ENCODE data around the gene POMT2.

DNA sequence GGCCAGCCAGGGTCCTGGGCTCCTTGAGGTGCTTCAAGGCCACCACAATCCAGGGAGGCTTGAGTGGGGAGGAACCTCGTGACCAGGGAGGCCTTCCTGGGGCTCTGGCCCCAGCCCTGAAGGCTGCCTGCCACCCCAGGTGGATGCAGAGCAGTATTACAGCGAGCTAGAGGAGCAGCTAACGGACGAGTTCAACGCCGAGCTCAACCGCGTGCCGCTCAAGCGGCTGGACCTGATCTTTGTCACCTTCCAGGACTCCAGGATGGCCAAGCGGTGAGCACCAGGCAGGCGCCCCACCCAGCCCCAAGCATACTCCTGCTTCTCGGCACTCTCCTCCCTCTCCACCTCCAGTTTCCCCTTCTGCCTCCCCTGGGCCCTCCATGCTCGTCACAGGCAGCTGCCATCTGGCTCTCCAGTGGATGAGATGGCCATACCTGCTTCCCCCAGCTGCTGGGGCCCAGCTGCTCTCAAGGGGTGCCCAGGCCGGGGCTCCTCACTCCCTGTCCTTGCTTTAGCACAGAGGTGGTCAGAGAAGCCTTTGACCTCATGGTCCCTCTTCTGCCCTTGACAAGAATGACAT is 80.3 kb downstream of the POMT2 start:
- TF ChIP-seq, protein P1, sequence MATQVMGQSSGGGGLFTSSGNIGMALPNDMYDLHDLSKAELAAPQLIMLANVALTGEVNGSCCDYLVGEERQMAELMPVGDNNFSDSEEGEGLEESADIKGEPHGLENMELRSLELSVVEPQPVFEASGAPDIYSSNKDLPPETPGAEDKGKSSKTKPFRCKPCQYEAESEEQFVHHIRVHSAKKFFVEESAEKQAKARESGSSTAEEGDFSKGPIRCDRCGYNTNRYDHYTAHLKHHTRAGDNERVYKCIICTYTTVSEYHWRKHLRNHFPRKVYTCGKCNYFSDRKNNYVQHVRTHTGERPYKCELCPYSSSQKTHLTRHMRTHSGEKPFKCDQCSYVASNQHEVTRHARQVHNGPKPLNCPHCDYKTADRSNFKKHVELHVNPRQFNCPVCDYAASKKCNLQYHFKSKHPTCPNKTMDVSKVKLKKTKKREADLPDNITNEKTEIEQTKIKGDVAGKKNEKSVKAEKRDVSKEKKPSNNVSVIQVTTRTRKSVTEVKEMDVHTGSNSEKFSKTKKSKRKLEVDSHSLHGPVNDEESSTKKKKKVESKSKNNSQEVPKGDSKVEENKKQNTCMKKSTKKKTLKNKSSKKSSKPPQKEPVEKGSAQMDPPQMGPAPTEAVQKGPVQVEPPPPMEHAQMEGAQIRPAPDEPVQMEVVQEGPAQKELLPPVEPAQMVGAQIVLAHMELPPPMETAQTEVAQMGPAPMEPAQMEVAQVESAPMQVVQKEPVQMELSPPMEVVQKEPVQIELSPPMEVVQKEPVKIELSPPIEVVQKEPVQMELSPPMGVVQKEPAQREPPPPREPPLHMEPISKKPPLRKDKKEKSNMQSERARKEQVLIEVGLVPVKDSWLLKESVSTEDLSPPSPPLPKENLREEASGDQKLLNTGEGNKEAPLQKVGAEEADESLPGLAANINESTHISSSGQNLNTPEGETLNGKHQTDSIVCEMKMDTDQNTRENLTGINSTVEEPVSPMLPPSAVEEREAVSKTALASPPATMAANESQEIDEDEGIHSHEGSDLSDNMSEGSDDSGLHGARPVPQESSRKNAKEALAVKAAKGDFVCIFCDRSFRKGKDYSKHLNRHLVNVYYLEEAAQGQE (IDR thresholded peaks at IDR 0.05; ENCODE audit: insufficient read depth in 1 of 2, low read depth in 2 of 2, low read length in 2 of 2), result no peak
- TF ChIP-seq POLR2AphosphoS5 (IDR thresholded peaks at IDR 0.05; ENCODE audit: low read depth, low read length) (no peak), TAF1 (IDR thresholded peaks at IDR 0.05; ENCODE audit: borderline replicate concordance, insufficient read depth, low read length) (no peak), SIN3A (IDR thresholded peaks at IDR 0.05; ENCODE audit: borderline replicate concordance, insufficient read depth, low read length) (no peak)

All from PFSK-1 (cell line).